Left ventricle myocardium inferior (tissue), 1 donor: ENCODE results near the gene MMGT1. TPM values are rescaled to one million over a fixed set of nuclear protein-coding genes. Genes with fewer than 3 reads are reported as not detected.

Experiments used
- DNase-seq: peaks from one replicate; pipeline ENCODE4 v3.0.0-alpha.2; 2020
- H3K27ac ChIP-seq: fragments of 200-600 bp; replicated peaks from 2 replicates; pipeline ENCODE4 v1.8.0; 2021
- H3K27me3 ChIP-seq: fragments of 200-600 bp; 2 replicates; pipeline ENCODE4 v1.8.0; 2021; ENCODE audit warnings: low read depth
- H3K36me3 ChIP-seq: fragments of 200-600 bp; 2 replicates; pipeline ENCODE4 v1.8.0; 2021
- H3K4me1 ChIP-seq: fragments of 200-600 bp; 2 replicates; pipeline ENCODE4 v1.8.0; 2021
- H3K4me3 ChIP-seq: fragments of 200-600 bp; 2 replicates; pipeline ENCODE4 v1.8.0; 2021; ENCODE audit warnings: mild to moderate bottlenecking, moderate library complexity
- H3K9me3 ChIP-seq: fragments of 200-600 bp; replicated peaks from 2 replicates; pipeline ENCODE4 v1.8.0; 2021
- intact Hi-C: fragments of 100-400 bp; cut with micrococcal nuclease; formaldehyde crosslinking; loops from one replicate; pipeline ENCODE4 v1.11.0; 2022
- total RNA-seq: library from RNA; stranded (reverse); fragmentation: NEBNext Ultra II Directional; extraction: Animal tissue kit (Norgen Biotek cat#: 25700); gene quantifications from one replicate; pipeline ENCODE4 v1.2.1, GENCODE V29; 2021
- TF ChIP-seq, protein P1 (sequence below): fragments of 200-600 bp; IDR thresholded peaks from 2 replicates; pipeline ENCODE4 v1.8.0; 2021; ENCODE audit warnings: antibody characterized with exemption, mild to moderate bottlenecking, borderline replicate concordance
- donor health status: DM: no; HTN: yes; CAD: no; lungs with severe emphysema.

Gene MMGT1
- total RNA-seq, 1 donor from 2014 or later: 25.3 TPM

DNA sequence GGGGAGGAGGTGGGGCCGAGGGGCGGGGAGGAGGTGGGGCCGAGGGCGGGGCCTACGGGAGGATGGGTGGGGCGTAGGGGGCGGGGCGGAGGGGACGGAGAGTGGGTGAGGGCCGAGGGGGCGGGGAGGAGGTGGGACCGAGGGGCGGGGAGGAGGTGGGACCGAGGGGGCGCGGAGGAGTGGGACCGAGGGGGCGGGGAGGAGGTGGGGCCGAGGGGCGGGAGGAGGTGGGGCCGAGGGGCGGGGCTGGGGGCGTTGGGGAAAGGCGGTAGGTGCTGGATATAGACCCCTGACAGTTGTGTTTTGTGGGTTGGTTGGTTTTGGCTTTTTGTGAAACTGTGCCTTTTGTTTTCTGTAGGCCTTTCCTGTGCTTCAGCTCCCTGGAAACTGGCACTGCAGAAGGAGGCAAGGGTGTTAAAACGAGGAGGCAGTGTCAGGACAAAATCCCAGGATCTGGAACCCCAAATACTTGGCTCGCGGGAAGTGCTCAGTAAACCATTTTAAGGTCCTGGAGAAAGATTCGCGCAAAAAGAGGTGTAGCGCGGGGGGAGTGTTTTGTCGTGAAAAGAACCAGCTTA is 580 bp upstream of the MMGT1 start:
- Histone ChIP-seq H3K9me3 (no peaks in the 10 kb centered on the region), H3K4me1 (peaks cover 24% of the 10 kb centered on the region), H3K36me3 (no peaks in the 10 kb centered on the region), H3K4me3 (peak overlapping the region; percentile 63), H3K27ac (peak overlapping the region; percentile 69), H3K27me3 (no peaks in the 10 kb centered on the region)
- TF ChIP-seq, protein P1, sequence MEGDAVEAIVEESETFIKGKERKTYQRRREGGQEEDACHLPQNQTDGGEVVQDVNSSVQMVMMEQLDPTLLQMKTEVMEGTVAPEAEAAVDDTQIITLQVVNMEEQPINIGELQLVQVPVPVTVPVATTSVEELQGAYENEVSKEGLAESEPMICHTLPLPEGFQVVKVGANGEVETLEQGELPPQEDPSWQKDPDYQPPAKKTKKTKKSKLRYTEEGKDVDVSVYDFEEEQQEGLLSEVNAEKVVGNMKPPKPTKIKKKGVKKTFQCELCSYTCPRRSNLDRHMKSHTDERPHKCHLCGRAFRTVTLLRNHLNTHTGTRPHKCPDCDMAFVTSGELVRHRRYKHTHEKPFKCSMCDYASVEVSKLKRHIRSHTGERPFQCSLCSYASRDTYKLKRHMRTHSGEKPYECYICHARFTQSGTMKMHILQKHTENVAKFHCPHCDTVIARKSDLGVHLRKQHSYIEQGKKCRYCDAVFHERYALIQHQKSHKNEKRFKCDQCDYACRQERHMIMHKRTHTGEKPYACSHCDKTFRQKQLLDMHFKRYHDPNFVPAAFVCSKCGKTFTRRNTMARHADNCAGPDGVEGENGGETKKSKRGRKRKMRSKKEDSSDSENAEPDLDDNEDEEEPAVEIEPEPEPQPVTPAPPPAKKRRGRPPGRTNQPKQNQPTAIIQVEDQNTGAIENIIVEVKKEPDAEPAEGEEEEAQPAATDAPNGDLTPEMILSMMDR: no peak
- intact Hi-C loops: no loop called here
- DNase-seq: peak; percentile 81

DNA sequence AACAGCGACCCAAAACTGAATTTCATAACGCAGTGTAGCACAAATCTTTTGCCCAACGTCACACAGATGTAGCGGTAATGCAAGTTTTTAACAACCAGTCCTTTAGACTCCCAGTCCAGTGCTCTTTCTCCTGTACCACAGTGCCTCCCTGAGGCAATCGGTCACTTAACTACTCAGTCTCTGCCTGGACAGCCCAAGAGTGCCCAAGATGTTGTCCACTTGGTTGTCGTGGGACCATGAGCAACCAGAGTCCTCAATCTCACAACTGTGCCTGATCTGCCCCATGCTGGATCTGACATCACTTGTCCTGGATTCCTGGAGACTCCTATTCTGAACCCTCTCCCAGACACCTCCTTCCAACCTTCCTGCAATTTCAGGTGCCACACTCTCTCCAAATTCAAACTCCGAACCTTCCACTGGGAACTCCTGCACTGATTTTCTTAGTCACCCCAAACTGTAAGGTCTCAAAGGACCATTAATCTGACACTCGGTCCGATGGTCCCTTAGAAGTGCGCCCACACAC is 702 bp downstream of the MMGT1 start:
- TF ChIP-seq, protein P1: peak; percentile 9
- H3K9me3 ChIP-seq: no peaks in the 10 kb centered on the region
- peak overlapping the region; percentile 82 for H3K4me3 ChIP-seq
- no peak for DNase-seq
- peak overlapping the region; percentile 95 for H3K27ac ChIP-seq
- H3K36me3 ChIP-seq: no peaks in the 10 kb centered on the region
- intact Hi-C loops: no loop called here
- H3K4me1 ChIP-seq: peaks cover 24% of the 10 kb centered on the region
- no peaks in the 10 kb centered on the region for H3K27me3 ChIP-seq

DNA sequence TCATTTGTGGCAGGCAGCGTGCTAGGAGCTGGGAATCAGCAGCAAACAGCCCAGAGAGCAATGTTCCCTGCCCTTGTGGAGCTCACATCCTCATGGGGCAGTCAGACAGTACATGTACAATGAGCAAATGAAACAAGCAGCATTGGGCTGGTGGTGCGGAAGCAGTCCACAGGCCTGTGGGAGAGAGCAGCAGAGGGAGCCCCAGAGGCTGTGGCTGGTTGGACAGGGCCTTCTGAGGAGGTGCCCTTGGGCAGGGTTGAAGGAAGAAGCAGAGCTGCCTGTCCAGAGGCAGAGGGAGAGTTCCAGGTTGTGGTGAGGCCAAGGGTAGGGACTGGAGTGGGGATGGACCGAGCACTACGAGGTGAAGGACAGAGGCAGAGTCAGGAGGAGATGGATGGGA is 22.5 kb downstream of the MMGT1 start:
- Histone ChIP-seq H3K4me1 (no peaks in the 10 kb centered on the region), H3K9me3 (no peaks in the 10 kb centered on the region), H3K27me3 (no peaks in the 10 kb centered on the region), H3K27ac (no peak overlapping the region), H3K4me3 (no peak overlapping the region), H3K36me3 (no peaks in the 10 kb centered on the region)
- TF ChIP-seq, protein P1: no peak
- intact Hi-C loops: no loop called here
- no peak for DNase-seq

DNA sequence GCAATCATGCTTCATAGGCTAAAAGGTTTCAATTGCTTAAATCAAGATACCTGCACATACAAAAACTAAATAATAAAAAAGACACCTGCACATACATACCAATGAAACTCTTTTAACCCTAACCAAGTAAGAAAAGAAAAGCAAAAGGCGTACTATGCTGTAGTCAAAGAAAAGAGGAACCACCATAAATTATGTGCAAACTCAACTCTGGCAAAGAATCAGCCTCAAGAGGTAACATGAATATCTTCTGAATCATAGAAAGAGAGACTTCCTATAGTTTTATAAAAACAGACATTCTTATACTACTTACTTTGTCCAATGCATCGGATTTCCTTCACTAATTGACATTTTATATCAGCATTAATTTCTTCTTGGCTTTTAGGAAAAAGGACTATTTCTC is 29.3 kb downstream of the MMGT1 start:
- Histone ChIP-seq H3K36me3 (peaks cover 8% of the 10 kb centered on the region), H3K9me3 (no peaks in the 10 kb centered on the region), H3K4me3 (no peak overlapping the region), H3K27ac (no peak overlapping the region), H3K27me3 (no peaks in the 10 kb centered on the region), H3K4me1 (no peaks in the 10 kb centered on the region)
- TF ChIP-seq, protein P1: no peak
- DNase-seq: no peak
- intact Hi-C loops: no loop called here

DNA sequence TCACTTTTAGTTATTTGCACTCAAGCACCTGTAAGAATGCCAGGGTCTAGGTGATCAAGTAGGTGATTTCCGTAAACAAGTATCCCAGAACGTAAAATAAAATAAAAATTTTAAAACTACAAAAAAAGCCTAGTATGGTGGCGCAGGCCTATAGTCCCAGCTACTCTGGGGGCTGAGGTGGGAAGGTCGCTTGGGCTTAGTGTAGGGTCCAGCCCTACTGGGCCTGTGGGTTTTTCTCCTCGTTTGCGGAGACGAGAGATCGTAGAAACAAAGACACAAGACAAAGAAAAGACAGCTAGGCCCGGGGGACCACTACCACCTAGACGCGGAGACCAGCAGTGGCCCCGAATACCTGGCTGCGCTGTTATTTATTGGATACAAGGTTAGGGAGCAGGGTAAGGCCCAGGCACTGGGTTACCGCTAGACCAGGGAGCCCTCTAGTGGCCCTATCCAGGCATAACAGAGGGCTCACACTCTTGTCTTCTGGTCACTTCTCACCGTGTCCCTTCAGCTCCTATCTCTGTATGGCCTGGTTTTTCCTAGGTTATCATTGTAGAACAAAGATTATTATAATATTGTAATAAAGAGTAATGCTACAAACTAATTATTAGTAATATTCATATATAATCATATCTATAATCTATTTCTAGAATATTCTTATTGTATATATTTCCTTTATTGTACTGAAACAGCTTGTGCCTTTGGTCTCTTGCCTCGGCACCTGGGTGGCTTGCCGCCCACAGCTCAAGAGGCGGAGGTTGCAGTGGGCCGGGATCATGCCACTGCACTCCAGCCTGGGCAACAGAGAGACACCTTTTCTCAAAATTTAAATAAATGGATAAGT is 41.9 kb downstream of the MMGT1 start:
- TF ChIP-seq, protein P1: peak; percentile 69
- Histone ChIP-seq H3K27me3 (no peaks in the 10 kb centered on the region), H3K9me3 (no peaks in the 10 kb centered on the region), H3K4me1 (no peaks in the 10 kb centered on the region), H3K27ac (no peak overlapping the region), H3K36me3 (no peaks in the 10 kb centered on the region), H3K4me3 (no peak overlapping the region)
- intact Hi-C loops: no loop called here
- peak; percentile 12 for DNase-seq
